ENCODE data around the gene CAND2. TPM values are rescaled to one million over a fixed set of nuclear protein-coding genes. Genes with fewer than 3 reads are reported as not detected.

CAND2 gene
- polyA plus RNA-seq, 1 donor from 2014 or later = 17.3 TPM

GRCh38 chr3:12882336-12883310, 86.1 kb downstream of the CAND2 start:
- Histone ChIP-seq H3K9me3 (ENCODE audit: low read length) (no peaks in the 10 kb centered on the region), H3K27me3 (ENCODE audit: insufficient read depth, low read depth, low read length) (no peaks in the 10 kb centered on the region), H2AFZ (ENCODE audit: low read depth, low read length) (no peak overlapping the region), H4K20me1 (ENCODE audit: insufficient read depth) (no peaks in the 10 kb centered on the region), H3K27ac (ENCODE audit: low read length) (no peak overlapping the region), H3K9me2 (ENCODE audit: insufficient read depth, low read length) (no peaks in the 10 kb centered on the region), H3F3A (ENCODE audit: insufficient read depth, low read length, poor library complexity, severe bottlenecking) (no peaks in the 10 kb centered on the region), H3K9ac (ENCODE audit: low read length) (no peak overlapping the region), H3K4me2 (ENCODE audit: low read length) (no peak overlapping the region), H3K4me3 (ENCODE audit: low read length) (no peak overlapping the region), H3K79me2 (replicated peaks; ENCODE audit: insufficient read depth, low read length) (no peaks in the 10 kb centered on the region), H3K36me3 (ENCODE audit: insufficient read depth, low read length) (no peaks in the 10 kb centered on the region)
- no peak for TF ChIP-seq SMC3 (conservative IDR thresholded peaks at IDR 0.05; ENCODE audit: poor library complexity)
- TF ChIP-seq RAD21 (conservative IDR thresholded peaks at IDR 0.05) = no peak
- no peak for TF ChIP-seq POLR2AphosphoS5 (IDR thresholded peaks at IDR 0.05)
- no peak for TF ChIP-seq REST (IDR thresholded peaks at IDR 0.05; ENCODE audit: borderline replicate concordance)
- TF ChIP-seq CTCF (IDR thresholded peaks at IDR 0.05; ENCODE audit: poor library complexity, severe bottlenecking) = no peak
- no peak for TF ChIP-seq TAF1 (IDR thresholded peaks at IDR 0.05; ENCODE audit: low read depth)
- no peak for TF ChIP-seq MXI1 (conservative IDR thresholded peaks at IDR 0.05; ENCODE audit: poor library complexity, severe bottlenecking)
- no peak for TF ChIP-seq EZH2 (IDR thresholded peaks at IDR 0.05; ENCODE audit: borderline replicate concordance, insufficient read depth, low read length, poor library complexity, severe bottlenecking)
- TF ChIP-seq EP300 (conservative IDR thresholded peaks at IDR 0.05; ENCODE audit: poor library complexity, severe bottlenecking) = no peak

GRCh38 chr3:12884186-12884680, 87.8 kb downstream of the CAND2 start:
- no peak for TF ChIP-seq MXI1 (conservative IDR thresholded peaks at IDR 0.05; ENCODE audit: poor library complexity, severe bottlenecking)
- no peak for TF ChIP-seq EP300 (conservative IDR thresholded peaks at IDR 0.05; ENCODE audit: poor library complexity, severe bottlenecking)
- no peak for TF ChIP-seq SMC3 (conservative IDR thresholded peaks at IDR 0.05; ENCODE audit: poor library complexity)
- TF ChIP-seq EZH2 (IDR thresholded peaks at IDR 0.05; ENCODE audit: borderline replicate concordance, insufficient read depth, low read length, poor library complexity, severe bottlenecking) = no peak
- no peak for TF ChIP-seq CTCF (IDR thresholded peaks at IDR 0.05; ENCODE audit: poor library complexity, severe bottlenecking)
- no peak for TF ChIP-seq REST (IDR thresholded peaks at IDR 0.05; ENCODE audit: borderline replicate concordance)
- no peak for TF ChIP-seq POLR2AphosphoS5 (IDR thresholded peaks at IDR 0.05)
- TF ChIP-seq TAF1 (IDR thresholded peaks at IDR 0.05; ENCODE audit: low read depth) = no peak
- Histone ChIP-seq H3K36me3 (ENCODE audit: insufficient read depth, low read length) (no peaks in the 10 kb centered on the region), H3K27ac (ENCODE audit: low read length) (no peak overlapping the region), H3F3A (ENCODE audit: insufficient read depth, low read length, poor library complexity, severe bottlenecking) (no peaks in the 10 kb centered on the region), H3K9me2 (ENCODE audit: insufficient read depth, low read length) (no peaks in the 10 kb centered on the region), H3K9ac (ENCODE audit: low read length) (no peak overlapping the region), H2AFZ (ENCODE audit: low read depth, low read length) (no peak overlapping the region), H3K4me3 (ENCODE audit: low read length) (no peak overlapping the region), H3K4me2 (ENCODE audit: low read length) (no peak overlapping the region), H3K79me2 (replicated peaks; ENCODE audit: insufficient read depth, low read length) (no peaks in the 10 kb centered on the region), H3K9me3 (ENCODE audit: low read length) (no peaks in the 10 kb centered on the region), H4K20me1 (ENCODE audit: insufficient read depth) (no peaks in the 10 kb centered on the region), H3K27me3 (ENCODE audit: insufficient read depth, low read depth, low read length) (no peaks in the 10 kb centered on the region)

All from neural cell (in vitro differentiated cells).